Skeletal muscle satellite cell (primary cell): ENCODE measurements around the gene SNTG2.

Experiments used
- H3K27me3 ChIP-seq: 2 replicates; pipeline ENCODE4 v1.7.0; 2013; ENCODE audit warnings: low read length; ENCODE audit not compliant: control insufficient read depth, insufficient read depth
- H3K36me3 ChIP-seq: 2 replicates; pipeline ENCODE4 v1.7.0; 2013; ENCODE audit warnings: mild to moderate bottlenecking, control low read depth, low read length; ENCODE audit not compliant: insufficient read depth
- H3K4me1 ChIP-seq: 2 replicates; pipeline ENCODE4 v1.7.0; 2013; ENCODE audit warnings: low read length; ENCODE audit not compliant: control insufficient read depth, insufficient read depth
- H3K4me2 ChIP-seq: 2 replicates; pipeline ENCODE4 v1.7.0; 2013; ENCODE audit warnings: mild to moderate bottlenecking, low read length
- H3K4me3 ChIP-seq: 2 replicates; pipeline ENCODE4 v1.7.0; 2013; ENCODE audit warnings: low read length
- H3K9ac ChIP-seq: 2 replicates; pipeline ENCODE4 v1.7.0; 2013; ENCODE audit warnings: mild to moderate bottlenecking, low read depth, low read length, moderate library complexity
- H3K9me3 ChIP-seq: replicated peaks from 2 replicates; pipeline ENCODE4 v1.7.0; 2013; ENCODE audit warnings: mild to moderate bottlenecking, control low read depth, low read length

The SNTG2 gene

GRCh38 chr2:1037066-1037465, 86.4 kb downstream of the SNTG2 start:
- no peaks in the 10 kb centered on the region for H3K27me3 ChIP-seq
- no peaks in the 10 kb centered on the region for H3K9me3 ChIP-seq
- H3K36me3 ChIP-seq: no peaks in the 10 kb centered on the region
- no peak overlapping the region for H3K4me3 ChIP-seq
- no peak overlapping the region for H3K4me2 ChIP-seq
- no peaks in the 10 kb centered on the region for H3K4me1 ChIP-seq
- no peak overlapping the region for H3K9ac ChIP-seq

- no peaks in the 10 kb centered on the region for H3K9me3 ChIP-seq
- H3K4me2 ChIP-seq: no peak overlapping the region
- H3K4me3 ChIP-seq: no peak overlapping the region
- no peaks in the 10 kb centered on the region for H3K4me1 ChIP-seq
- no peak overlapping the region for H3K9ac ChIP-seq
- no peaks in the 10 kb centered on the region for H3K36me3 ChIP-seq
- H3K27me3 ChIP-seq: no peaks in the 10 kb centered on the region
These were observed 88.9 kb downstream of the SNTG2 start for GRCh38 chr2:1039549-1039948.

- Histone ChIP-seq H3K9me3 (no peaks in the 10 kb centered on the region), H3K4me1 (no peaks in the 10 kb centered on the region), H3K36me3 (no peaks in the 10 kb centered on the region), H3K4me2 (no peak overlapping the region), H3K27me3 (no peaks in the 10 kb centered on the region), H3K9ac (no peak overlapping the region), H3K4me3 (no peak overlapping the region)
These were observed 90.6 kb downstream of the SNTG2 start for GRCh38 chr2:1041012-1041805.

- Histone ChIP-seq H3K36me3 (no peaks in the 10 kb centered on the region), H3K4me2 (no peak overlapping the region), H3K9me3 (peaks cover 4% of the 10 kb centered on the region), H3K27me3 (no peaks in the 10 kb centered on the region), H3K4me1 (peaks cover 4% of the 10 kb centered on the region), H3K4me3 (no peak overlapping the region), H3K9ac (no peak overlapping the region)
These were observed 94.5 kb downstream of the SNTG2 start for GRCh38 chr2:1045109-1045508.

- H3K27me3 ChIP-seq: no peaks in the 10 kb centered on the region
- H3K9ac ChIP-seq: no peak overlapping the region
- H3K4me1 ChIP-seq: peaks cover 4% of the 10 kb centered on the region
- H3K4me3 ChIP-seq: no peak overlapping the region
- no peak overlapping the region for H3K4me2 ChIP-seq
- H3K9me3 ChIP-seq: peaks cover 4% of the 10 kb centered on the region
- no peaks in the 10 kb centered on the region for H3K36me3 ChIP-seq
These were observed 95.4 kb downstream of the SNTG2 start for GRCh38 chr2:1046067-1046466.

GRCh38 chr2:1047485-1047884, 96.8 kb downstream of the SNTG2 start:
- peaks cover 4% of the 10 kb centered on the region for H3K9me3 ChIP-seq
- no peaks in the 10 kb centered on the region for H3K27me3 ChIP-seq
- peaks cover 7% of the 10 kb centered on the region for H3K4me1 ChIP-seq
- H3K4me3 ChIP-seq: no peak overlapping the region
- no peak overlapping the region for H3K4me2 ChIP-seq
- H3K9ac ChIP-seq: no peak overlapping the region
- no peaks in the 10 kb centered on the region for H3K36me3 ChIP-seq

- no peaks in the 10 kb centered on the region for H3K27me3 ChIP-seq
- peaks cover 27% of the 10 kb centered on the region for H3K4me1 ChIP-seq
- H3K9me3 ChIP-seq: peaks cover 4% of the 10 kb centered on the region
- H3K4me2 ChIP-seq: no peak overlapping the region
- H3K36me3 ChIP-seq: no peaks in the 10 kb centered on the region
- no peak overlapping the region for H3K4me3 ChIP-seq
- H3K9ac ChIP-seq: no peak overlapping the region
These were observed 99.0 kb downstream of the SNTG2 start for GRCh38 chr2:1049691-1050090.

GRCh38 chr2:1051075-1051474, 100.4 kb downstream of the SNTG2 start:
- no peak overlapping the region for H3K9ac ChIP-seq
- H3K4me2 ChIP-seq: no peak overlapping the region
- no peaks in the 10 kb centered on the region for H3K36me3 ChIP-seq
- H3K4me1 ChIP-seq: peaks cover 40% of the 10 kb centered on the region
- H3K27me3 ChIP-seq: no peaks in the 10 kb centered on the region
- H3K9me3 ChIP-seq: peaks cover 4% of the 10 kb centered on the region
- no peak overlapping the region for H3K4me3 ChIP-seq

- H3K4me3 ChIP-seq: peak overlapping the region; percentile 7
- no peaks in the 10 kb centered on the region for H3K36me3 ChIP-seq
- H3K9me3 ChIP-seq: peaks cover 4% of the 10 kb centered on the region
- peaks cover 36% of the 10 kb centered on the region for H3K4me1 ChIP-seq
- peak overlapping the region; percentile 55 for H3K4me2 ChIP-seq
- peak overlapping the region; percentile 29 for H3K9ac ChIP-seq
- no peaks in the 10 kb centered on the region for H3K27me3 ChIP-seq
These were observed 102.1 kb downstream of the SNTG2 start for GRCh38 chr2:1052771-1053191.

GRCh38 chr2:1053786-1054185, 103.1 kb downstream of the SNTG2 start:
- Histone ChIP-seq H3K36me3 (no peaks in the 10 kb centered on the region), H3K4me2 (no peak overlapping the region), H3K27me3 (no peaks in the 10 kb centered on the region), H3K9me3 (peaks cover 4% of the 10 kb centered on the region), H3K4me1 (peaks cover 36% of the 10 kb centered on the region), H3K9ac (no peak overlapping the region), H3K4me3 (no peak overlapping the region)

- Histone ChIP-seq H3K9ac (peak overlapping the region; percentile 76), H3K4me3 (no peak overlapping the region), H3K27me3 (no peaks in the 10 kb centered on the region), H3K9me3 (peaks cover 1% of the 10 kb centered on the region), H3K4me2 (no peak overlapping the region), H3K36me3 (no peaks in the 10 kb centered on the region), H3K4me1 (peaks cover 36% of the 10 kb centered on the region)
These were observed 103.8 kb downstream of the SNTG2 start for GRCh38 chr2:1054399-1054798.

- peak overlapping the region; percentile 76 for H3K9ac ChIP-seq
- H3K27me3 ChIP-seq: no peaks in the 10 kb centered on the region
- H3K36me3 ChIP-seq: no peaks in the 10 kb centered on the region
- peak overlapping the region; percentile 76 for H3K4me2 ChIP-seq
- peak overlapping the region; percentile 53 for H3K4me3 ChIP-seq
- no peaks in the 10 kb centered on the region for H3K9me3 ChIP-seq
- H3K4me1 ChIP-seq: peaks cover 36% of the 10 kb centered on the region
These were observed 104.5 kb downstream of the SNTG2 start for GRCh38 chr2:1055014-1055595.
